H1 (cell line): ENCODE results near the gene PCGF3. TPM values are rescaled to one million over a fixed set of nuclear protein-coding genes. Genes with fewer than 3 reads are reported as not detected.
A peak's percentile ranks its signal among the peaks of the same experiment; 100 is the strongest.

Source experiments
- CTCF ChIA-PET: fragments of 300-600 bp; sonication (Branson Sonifier 250); formaldehyde crosslinking; loops from one replicate; lab custom pipeline; 2021; ENCODE audit not compliant: partially characterized antibody; lab: Charles Lee
- POLR2A ChIA-PET: fragments of 300-600 bp; sonication (Branson Sonifier 250); formaldehyde crosslinking; loops from one replicate; lab custom pipeline; 2021; ENCODE audit warnings: inconsistent platforms; ENCODE audit not compliant: partially characterized antibody; lab: Charles Lee
- DNase-seq, 2 experiments: peaks; one replicate each; pipeline versions ENCODE4 v3.0.0 to v3.0.0-alpha.2; 2010 to 2022; ENCODE audit warnings: low spot score in 2 of 2, low read depth in 1 of 2, mixed read lengths in 1 of 2
- FAIRE-seq: peaks from 2 replicates; lab custom pipeline; 2011; peaks lifted over from hg19 to GRCh38; lab: Jason Lieb, UNC
- H2AFZ ChIP-seq: 2 replicates; pipeline ENCODE4 v1.8.1; 2012; ENCODE audit warnings: low read length, inconsistent platforms
- H2AK5ac ChIP-seq: 2 replicates; pipeline ENCODE4 v1.6.1; 2013; ENCODE audit warnings: low read depth, low read length
- H2BK120ac ChIP-seq: replicated peaks from 2 replicates; pipeline ENCODE3; 2013; ENCODE audit warnings: low read depth, low read length, inconsistent platforms
- H2BK12ac ChIP-seq: 2 replicates; pipeline ENCODE4 v1.6.1; 2013; ENCODE audit warnings: low read depth, low read length
- H2BK15ac ChIP-seq: 2 replicates; pipeline ENCODE4 v1.6.1; 2013; ENCODE audit warnings: low read length
- H2BK20ac ChIP-seq: 2 replicates; pipeline ENCODE4 v1.6.1; 2013; ENCODE audit warnings: low read length
- H2BK5ac ChIP-seq: 2 replicates; pipeline ENCODE4 v1.6.1; 2013; ENCODE audit warnings: low read depth, low read length
- H3K14ac ChIP-seq: 2 replicates; pipeline ENCODE4 v1.6.1; 2013; ENCODE audit warnings: inconsistent platforms; ENCODE audit not compliant: insufficient read length
- H3K18ac ChIP-seq: 2 replicates; pipeline ENCODE4 v1.6.1; 2013; ENCODE audit warnings: low read length; ENCODE audit errors: extremely low read depth
- H3K23ac ChIP-seq: 2 replicates; pipeline ENCODE4 v1.6.1; 2013; ENCODE audit warnings: inconsistent platforms; ENCODE audit not compliant: insufficient read length
- H3K23me2 ChIP-seq: 2 replicates; pipeline ENCODE4 v1.6.1; 2013; ENCODE audit warnings: low read depth, low read length
- H3K27ac ChIP-seq: 2 replicates; pipeline ENCODE4 v1.6.1; 2011; ENCODE audit warnings: low read depth, low read length, inconsistent platforms
- H3K27me3 ChIP-seq, 4 experiments: replicated peaks in 1 of 4; 1 replicate in 1 of 4; 2 replicates in 3 of 4; pipeline versions ENCODE4 v1.6.1 to v1.8.1; 2011 to 2013; ENCODE audit warnings: low read length in 3 of 4, mild to moderate bottlenecking in 3 of 4, inconsistent platforms in 2 of 4, mixed read lengths in 2 of 4, moderate library complexity in 1 of 4; ENCODE audit not compliant: control insufficient read depth in 3 of 4, insufficient read depth in 3 of 4; ENCODE audit errors: extremely low read depth in 1 of 4
- H3K36me3 ChIP-seq, 4 experiments: 2 replicates each; pipeline versions ENCODE4 v1.6.1 to v1.8.1; 2011 to 2013; ENCODE audit warnings: mild to moderate bottlenecking in 4 of 4, low read length in 3 of 4, moderate library complexity in 2 of 4, control low read depth in 1 of 4, inconsistent platforms in 1 of 4; ENCODE audit not compliant: insufficient read depth in 4 of 4, control insufficient read depth in 2 of 4
- H3K4ac ChIP-seq: replicated peaks from 2 replicates; pipeline ENCODE3; 2013; ENCODE audit warnings: low read length, low read depth, mixed read lengths, inconsistent platforms; ENCODE audit not compliant: insufficient read length
- H3K4me1 ChIP-seq, 4 experiments: replicated peaks in 1 of 4; 1 replicate in 1 of 4; 2 replicates in 3 of 4; pipeline versions ENCODE4 v1.6.1 to v1.8.1; 2011 to 2013; ENCODE audit warnings: low read length in 3 of 4, inconsistent platforms in 2 of 4, mixed read lengths in 1 of 4; ENCODE audit not compliant: insufficient read depth in 4 of 4, control insufficient read depth in 3 of 4
- H3K4me2 ChIP-seq, 2 experiments: 2 replicates each; pipeline versions ENCODE4 v1.6.1 to v1.8.1; 2011 to 2013; ENCODE audit warnings: low read depth in 2 of 2, low read length in 2 of 2, control low read depth in 1 of 2, inconsistent platforms in 1 of 2, mild to moderate bottlenecking in 1 of 2; ENCODE audit not compliant: insufficient read depth in 1 of 2
- H3K4me3 ChIP-seq, 4 experiments: fragments of 200-600, 300-600 bp in 1 of 4; sonication (generic), shearing (Covaris generic), sonication (Bioruptor Twin) in 1 of 4; 2 replicates each; pipeline versions ENCODE4 v1.5.1 to v1.8.1; 2011 to 2016; ENCODE audit warnings: low read length in 4 of 4, low read depth in 3 of 4, control low read depth in 2 of 4, inconsistent platforms in 2 of 4, mild to moderate bottlenecking in 2 of 4, mixed read lengths in 1 of 4, moderate library complexity in 1 of 4; ENCODE audit not compliant: insufficient read depth in 2 of 4; ENCODE audit errors: extremely low read depth in 1 of 4
- H3K56ac ChIP-seq: replicated peaks from 2 replicates; pipeline ENCODE3; 2013; ENCODE audit warnings: low read depth, mild to moderate bottlenecking, mixed read lengths, low read length, inconsistent platforms; ENCODE audit not compliant: insufficient read length
- H3K79me1 ChIP-seq: 2 replicates; pipeline ENCODE4 v1.6.1; 2013; ENCODE audit warnings: low read depth, low read length, control low read depth
- H3K79me2 ChIP-seq, 2 experiments: 2 replicates each; pipeline versions ENCODE4 v1.6.1 to v1.8.1; 2012 to 2013; ENCODE audit warnings: low read length in 2 of 2, mild to moderate bottlenecking in 2 of 2, inconsistent platforms in 1 of 2; ENCODE audit not compliant: insufficient read depth in 2 of 2, control insufficient read depth in 1 of 2
- H3K9ac ChIP-seq, 4 experiments: replicated peaks in 1 of 4; 1 replicate in 1 of 4; 2 replicates in 3 of 4; pipeline versions ENCODE4 v1.6.1 to v1.8.1; 2011 to 2013; ENCODE audit warnings: low read depth in 3 of 4, low read length in 3 of 4, control low read depth in 2 of 4, mild to moderate bottlenecking in 2 of 4, moderate library complexity in 2 of 4, inconsistent platforms in 1 of 4; ENCODE audit errors: extremely low read depth in 1 of 4
- H3K9me3 ChIP-seq, 2 experiments: 2 replicates each; pipeline versions ENCODE4 v1.6.1 to v1.8.1; 2012 to 2013; ENCODE audit warnings: mild to moderate bottlenecking in 2 of 2, moderate library complexity in 2 of 2, control low read depth in 1 of 2, inconsistent platforms in 1 of 2, low read depth in 1 of 2, low read length in 1 of 2, mixed read lengths in 1 of 2; ENCODE audit not compliant: insufficient read depth in 2 of 2
- H4K20me1 ChIP-seq, 2 experiments: replicated peaks in 1 of 2; 2 replicates each; pipeline versions ENCODE3 to v1.8.1; 2011 to 2013; ENCODE audit warnings: inconsistent platforms in 2 of 2, low read length in 2 of 2, mild to moderate bottlenecking in 1 of 2; ENCODE audit not compliant: insufficient read depth in 2 of 2, control insufficient read depth in 1 of 2
- H4K5ac ChIP-seq: 2 replicates; pipeline ENCODE4 v1.6.1; 2013; ENCODE audit warnings: low read length, low read depth, mixed read lengths, inconsistent platforms; ENCODE audit not compliant: insufficient read length
- H4K8ac ChIP-seq: 2 replicates; pipeline ENCODE4 v1.8.0; 2013; ENCODE audit warnings: mild to moderate bottlenecking, moderate library complexity, low read length, inconsistent platforms; ENCODE audit not compliant: insufficient read depth; ENCODE audit errors: extremely low read depth
- H4K91ac ChIP-seq: replicated peaks from 2 replicates; pipeline ENCODE3; 2013; ENCODE audit warnings: low read length, mixed read lengths, inconsistent platforms; ENCODE audit not compliant: insufficient read length
- CHD1 ChIP-seq: IDR thresholded peaks from 2 replicates; pipeline ENCODE4 v1.6.1; 2012; ENCODE audit warnings: low read depth, low read length, improper control_type of control experiment
- CHD2 ChIP-seq: IDR thresholded peaks from 2 replicates; pipeline ENCODE4 v1.6.1; 2012; ENCODE audit warnings: low read length, improper control_type of control experiment
- E2F6 ChIP-seq: IDR thresholded peaks from 2 replicates; pipeline ENCODE4 v1.6.1; 2012; ENCODE audit warnings: inconsistent platforms
- KDM5A ChIP-seq: fragments of 200-600 bp; IDR thresholded peaks from 2 replicates; pipeline ENCODE4 v1.7.1; 2012; ENCODE audit warnings: mild to moderate bottlenecking, low read length, inconsistent platforms, mixed read lengths
- MAX ChIP-seq: IDR thresholded peaks from 2 replicates; pipeline ENCODE4 v1.6.1; 2012; ENCODE audit warnings: inconsistent platforms
- NRF1 ChIP-seq: IDR thresholded peaks from 2 replicates; pipeline ENCODE4 v1.6.1; 2011; ENCODE audit warnings: mild to moderate bottlenecking, low read depth, low read length, improper control_type of control experiment
- RAD21 ChIP-seq, 2 experiments: IDR thresholded peaks in 1 of 2; conservative IDR thresholded peaks in 1 of 2; 2 replicates each; pipeline ENCODE4 v1.6.1; 2011; ENCODE audit warnings: low read depth in 2 of 2, low read length in 2 of 2, improper control_type of control experiment in 1 of 2, inconsistent platforms in 1 of 2, mild to moderate bottlenecking in 1 of 2, moderate library complexity in 1 of 2
- SAP30 ChIP-seq: fragments of 300-600 bp; sonication (generic); IDR thresholded peaks from 2 replicates; pipeline ENCODE4 v1.7.1; 2012; ENCODE audit warnings: low read length, moderate library complexity, mild to moderate bottlenecking, inconsistent platforms; ENCODE audit not compliant: insufficient read depth, insufficient replicate concordance
- TAF7 ChIP-seq: optimal IDR thresholded peaks from 2 replicates; pipeline ENCODE3; 2011; ENCODE audit warnings: low read depth, mild to moderate bottlenecking, inconsistent platforms, low read length, moderate library complexity, borderline replicate concordance
- ZNF274 ChIP-seq: IDR thresholded peaks from 2 replicates; pipeline ENCODE4 v1.7.0; 2012; ENCODE audit warnings: low read length, borderline replicate concordance; ENCODE audit errors: extremely low read depth
- WGBS, 2 experiments: shearing (Covaris generic) in 1 of 2; methylation state at CpG; one replicate each; pipeline versions ENCODE4 v1.1.6 to v1.1.7; 2013 to 2015; ENCODE audit warnings: low lambda C conversion rate in 2 of 2, mixed read lengths in 2 of 2, inconsistent platforms in 1 of 2, low coverage in 1 of 2, missing lambda C conversion rate in 1 of 2; ENCODE audit not compliant: insufficient replicate concordance in 2 of 2, insufficient coverage in 1 of 2, insufficient read length in 1 of 2; ENCODE audit errors: extremely low coverage in 1 of 2, missing lambda C conversion rate in 1 of 2; 5-methylcytosine and 5-hydroxymethylcytosine counted together
- polyA plus RNA-seq, 7 experiments: library from polyadenylated mRNA; depleted of rRNA in 3 of 7; stranded (reverse) in 5 of 7; unstranded in 2 of 7; fragments of >200 nt in 5 of 7; fragments of 200-250 nt in 2 of 7; gene quantifications; 1 replicate in 5 of 7; 2 replicates in 1 of 7; 4 replicates in 1 of 7; pipeline versions ENCODE4 v1.2.1 to v1.2.3, GENCODE V29; 2011 to 2013; ENCODE audit warnings: missing spikeins in 2 of 7, mixed read lengths in 2 of 7
- total RNA-seq: library from RNA; stranded (reverse); fragmentation: NEBNext Ultra II Directional; extraction: Animal tissue kit (Norgen Biotek cat#: 25700); gene quantifications from 2 replicates; pipeline ENCODE4 v1.2.1, GENCODE V29; 2021

PCGF3 gene
- total and polyA plus RNA-seq, 2 of the 8 experiments (the other 6 are each of a cell fraction or from before 2014, with no cell fraction given), result 52.7 to 52.9 TPM

GRCh38 chr4:700587-701264 lies 4.9 kb upstream of the PCGF3 start:
- Histone ChIP-seq H2BK20ac (no peak overlapping the region), H3K56ac (no peak overlapping the region), H3K4me1 (peaks cover 0 to 4% (median under 1%) of the 10 kb centered on the region in 4 experiments; a peak in 4 of 7 replicates), H3K23ac (no peak overlapping the region), H2BK5ac (no peak overlapping the region), H3K18ac (no peak overlapping the region; the same call in 1 of the 2 replicates), H3K9me3 (no peaks in the 10 kb centered on the region), H3K79me1 (no peaks in the 10 kb centered on the region), H3K79me2 (no peaks in the 10 kb centered on the region), H3K14ac (no peak overlapping the region), H4K20me1 (peaks cover 0 to 3% of the 10 kb centered on the region in 2 experiments), H3K36me3 (no peaks in the 10 kb centered on the region), H2AFZ (no peak overlapping the region), H2AK5ac (0 out of 2 replicates have a peak overlapping the region, but pooled peaks have one; percentile 25), H3K27ac (no peak overlapping the region), H4K8ac (no peak overlapping the region), H3K4me3 (no peak overlapping the region), H3K4ac (no peak overlapping the region), H2BK12ac (no peak overlapping the region), H3K23me2 (peaks cover 7% of the 10 kb centered on the region; the same call in 1 of the 2 replicates), H4K91ac (no peak overlapping the region), H3K27me3 (peaks cover 0 to 5% (median 3%) of the 10 kb centered on the region in 4 experiments; a peak in 3 of 7 replicates), H3K9ac (peak overlapping the region in 1 of 4 experiments; percentile 4; a peak in 1 of 7 replicates), H2BK15ac (peak overlapping the region; percentile 31; the same call in 1 of the 2 replicates), H2BK120ac (no peak overlapping the region), H4K5ac (no peak overlapping the region), H3K4me2 (no peak overlapping the region)
- no peak for DNase-seq
- WGBS, 2 experiments, result 89% methylated on average over 16 of the region's 16 CpGs; no CpG with 5 or more reads in 1 of the 2 experiments
- no peak for FAIRE-seq
- CTCF ChIA-PET, result interaction anchor here (0.7 to 5.2 kb wide), 12 partner anchors 10 to 100 kb away, joined by 3 to 65 read pairs (median 4); no protein-coding TSS in a partner anchor
- POLR2A ChIA-PET, result interaction anchor here (0.7 to 2.8 kb wide), 6 partner anchors 10 to 26 kb away, joined by 3 to 12 read pairs (median 6); partner anchors contain the start of genes ATP5ME, MYL5 and SLC49A3
- TF ChIP-seq TAF7 (no peak), SAP30 (no peak), CHD1 (no peak), NRF1 (no peak), KDM5A (no peak), ZNF274 (no peak), MAX (no peak), E2F6 (no peak), CHD2 (no peak), RAD21 (IDR thresholded peaks at IDR 0.05 in 1 of 2, conservative IDR thresholded peaks at IDR 0.05 in 1 of 2; ENCODE audit: low read depth in 2 of 2, low read length in 2 of 2) (peak; percentile 24 to 45; a peak in 3 of 4 replicates)
